HEK293T (cell line): Measurements from ENCODE around the gene SETD5.

Source experiments
- ARNT ChIP-seq: fragments of 450-650 bp; IDR thresholded peaks from 2 replicates; pipeline ENCODE4 v1.6.1; 2017; ENCODE audit warnings: mild to moderate bottlenecking
- BHLHE40 ChIP-seq: fragments of 450-650 bp; IDR thresholded peaks from 2 replicates; pipeline ENCODE4 v1.6.1; 2016; ENCODE audit warnings: mild to moderate bottlenecking, moderate library complexity, borderline replicate concordance
- ELF4 ChIP-seq: fragments of 450-650 bp; IDR thresholded peaks from 2 replicates; pipeline ENCODE4 v1.6.1; 2017; ENCODE audit warnings: antibody characterized with exemption
- FOXA1 ChIP-seq: fragments of 450-650 bp; IDR thresholded peaks from 2 replicates; pipeline ENCODE4 v1.6.1; 2016; ENCODE audit warnings: mild to moderate bottlenecking
- FOXM1 ChIP-seq: fragments of 450-650 bp; IDR thresholded peaks from 2 replicates; pipeline ENCODE4 v1.6.1; 2017; ENCODE audit warnings: mild to moderate bottlenecking, borderline replicate concordance
- LEF1 ChIP-seq: fragments of 450-650 bp; IDR thresholded peaks from 2 replicates; pipeline ENCODE4 v1.6.1; 2017; ENCODE audit warnings: mild to moderate bottlenecking, borderline replicate concordance
- PKNOX1 ChIP-seq: fragments of 450-650 bp; IDR thresholded peaks from 2 replicates; pipeline ENCODE4 v1.6.1; 2016
- SP1 ChIP-seq: fragments of 450-650 bp; IDR thresholded peaks from 2 replicates; pipeline ENCODE4 v1.6.1; 2017
- SUZ12 ChIP-seq: fragments of 450-650 bp; IDR thresholded peaks from 2 replicates; pipeline ENCODE4 v1.6.1; 2016; ENCODE audit warnings: mild to moderate bottlenecking
- TARDBP ChIP-seq: fragments of 450-650 bp; IDR thresholded peaks from 2 replicates; pipeline ENCODE4 v1.6.1; 2016

GRCh38 chr3:9406856-9407626 lies 9.6 kb downstream of the SETD5 start:
- TF ChIP-seq BHLHE40 (no peak), FOXM1 (no peak), SUZ12 (no peak), TARDBP (no peak), FOXA1 (no peak), LEF1 (no peak), ELF4 (no peak), ARNT (no peak), SP1 (no peak), PKNOX1 (no peak)
